Activated CD4-positive, alpha-beta T cell treated with anti-CD3 and anti-CD28 coated beads for 36 hours (primary cell): ENCODE results near the gene GRXCR2. TPM values are rescaled to one million over a fixed set of nuclear protein-coding genes. Genes with fewer than 3 reads are reported as not detected.
"Not testable (repeated sequence)": the region's sequence is repeated elsewhere in the genome, so short reads cannot be mapped to it uniquely, and the experiment has no call there.

Experiments used
- ATAC-seq: fragments of 200-7000 bp; cut with Tn5 transposase; one replicate; pipeline ENCODE4 v1.10.0; 2021; ENCODE audit warnings: mild to moderate bottlenecking, moderate library complexity
- CTCF ChIA-PET: fragments of 350-600 bp; sonication (Branson Sonifier 250); formaldehyde crosslinking; loops from one replicate; lab custom pipeline; 2021; ENCODE audit warnings: antibody characterized with exemption; lab: Charles Lee
- POLR2A ChIA-PET: fragments of 350-600 bp; sonication (Branson Sonifier 250); formaldehyde crosslinking; loops from one replicate; lab custom pipeline; 2021; ENCODE audit warnings: antibody characterized with exemption, inconsistent platforms; lab: Charles Lee
- DNase-seq: peaks from one replicate; pipeline ENCODE4 v3.0.0-alpha.2; 2020
- H3K27ac Mint-ChIP-seq: one replicate; pipeline ENCODE4 v1.8.0; 2021; ENCODE audit warnings: mixed read lengths
- H3K27me3 Mint-ChIP-seq: one replicate; pipeline ENCODE4 v1.8.0; 2021; ENCODE audit warnings: mixed read lengths
- H3K36me3 Mint-ChIP-seq: one replicate; pipeline ENCODE4 v1.8.0; 2021; ENCODE audit warnings: low read depth, mixed read lengths
- H3K4me1 Mint-ChIP-seq: one replicate; pipeline ENCODE4 v1.8.0; 2021; ENCODE audit warnings: mixed read lengths
- H3K4me3 Mint-ChIP-seq: one replicate; pipeline ENCODE4 v1.8.0; 2021; ENCODE audit warnings: mild to moderate bottlenecking, moderate library complexity, mixed read lengths
- H3K9me3 Mint-ChIP-seq: one replicate; pipeline ENCODE4 v1.8.0; 2021; ENCODE audit warnings: low read depth, mixed read lengths
- intact Hi-C, 2 experiments: fragments of 100-400 bp; cut with DNase I in 1 of 2; cut with micrococcal nuclease in 1 of 2; formaldehyde crosslinking; loops; one replicate each; pipeline versions ENCODE4 v1.14.2 to v1.15.1; 2022 to 2024; cut with DNase I, micrococcal nuclease
- total RNA-seq, 2 experiments: library from RNA; stranded (reverse); gene quantifications; one replicate each; pipeline ENCODE4 v1.2.3, GENCODE V29; 2021

GRXCR2 gene
- total RNA-seq, 2 experiments from 2014 or later = not detected

GRCh38 chr5:145911164-145911563 is 38.4 kb upstream of the GRXCR2 start:
- CTCF ChIA-PET = no interaction called here
- POLR2A ChIA-PET = no interaction called here
- no peaks in the 10 kb centered on the region for H3K9me3 Mint-ChIP-seq
- DNase-seq (no peak), ATAC-seq (no peak)
- no peaks in the 10 kb centered on the region for H3K36me3 Mint-ChIP-seq
- intact Hi-C loops = no loop called here
- peaks cover 8% of the 10 kb centered on the region for H3K4me1 Mint-ChIP-seq
- H3K4me3 Mint-ChIP-seq = no peak overlapping the region
- peaks cover 15% of the 10 kb centered on the region for H3K27me3 Mint-ChIP-seq
- H3K27ac Mint-ChIP-seq = no peak overlapping the region

DNA sequence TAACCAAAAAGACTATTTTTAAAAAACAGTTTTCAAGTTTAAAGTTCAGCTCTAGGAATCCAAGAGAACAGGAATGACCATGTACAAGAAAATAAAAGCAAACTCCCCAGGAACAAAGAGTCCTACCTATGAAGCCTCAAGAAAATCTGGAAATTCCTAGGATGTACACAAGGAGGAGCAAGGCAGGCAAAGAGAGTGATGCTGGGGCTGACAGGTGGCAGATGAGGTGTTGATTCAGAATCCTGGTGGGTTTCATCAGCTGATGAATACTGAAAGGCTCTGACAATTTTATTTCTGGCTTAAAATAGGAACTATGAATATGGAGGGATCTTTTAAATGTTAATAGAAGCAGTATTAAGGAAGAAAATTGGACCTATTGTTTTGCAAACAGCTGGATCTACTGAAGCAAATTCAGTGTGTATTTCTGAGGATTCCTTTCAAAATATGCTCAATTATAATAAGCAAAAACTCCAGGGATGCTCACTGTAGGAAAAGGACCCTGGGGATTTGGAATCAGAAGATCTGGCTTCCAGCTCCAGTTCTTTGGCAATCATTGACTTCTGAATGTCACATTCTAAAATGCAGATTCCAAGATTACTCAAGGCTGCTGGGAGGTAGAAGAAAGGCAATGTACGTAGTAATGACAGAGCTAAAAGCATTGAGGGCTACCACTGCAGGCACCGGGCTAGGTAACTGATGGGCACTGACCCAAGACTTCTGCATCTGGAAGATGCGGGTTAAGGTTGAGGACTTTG is 35.6 kb upstream of the GRXCR2 start:
- Mint-ChIP-seq H3K27ac (no peak overlapping the region), H3K9me3 (no peaks in the 10 kb centered on the region), H3K4me3 (no peak overlapping the region), H3K36me3 (no peaks in the 10 kb centered on the region), H3K27me3 (peaks cover 20% of the 10 kb centered on the region), H3K4me1 (peaks cover 1% of the 10 kb centered on the region)
- DNase-seq (no peak), ATAC-seq (no peak)
- intact Hi-C loops = no loop called here
- CTCF ChIA-PET = interaction anchor here (0.6 to 2.3 kb wide), 4 partner anchors 8 to 1705 kb away, joined by 3 to 5 read pairs (median 4); no protein-coding TSS in a partner anchor
- POLR2A ChIA-PET = no interaction called here

GRCh38 chr5:145906401-145906800 is 33.6 kb upstream of the GRXCR2 start:
- intact Hi-C loops = no loop called here
- no peak for ATAC-seq
- Mint-ChIP-seq H3K27me3 (peaks cover 24% of the 10 kb centered on the region), H3K4me1 (peaks cover 1% of the 10 kb centered on the region), H3K27ac (no peak overlapping the region), H3K9me3 (no peaks in the 10 kb centered on the region), H3K36me3 (no peaks in the 10 kb centered on the region), H3K4me3 (no peak overlapping the region)
- no peak for DNase-seq
- ChIA-PET POLR2A (no interaction called here), CTCF (interaction anchor here (0.6 kb wide), 1 partner anchor 316 kb away, joined by 3 read pairs; no protein-coding TSS in a partner anchor)

- no peaks in the 10 kb centered on the region for H3K4me1 Mint-ChIP-seq
- ATAC-seq (no peak), DNase-seq (no peak)
- H3K4me3 Mint-ChIP-seq = no peak overlapping the region
- peaks cover 24% of the 10 kb centered on the region for H3K27me3 Mint-ChIP-seq
- H3K9me3 Mint-ChIP-seq = peaks cover 3% of the 10 kb centered on the region
- POLR2A ChIA-PET = no interaction called here
- CTCF ChIA-PET = interaction anchor here (0.7 kb wide), 1 partner anchor 1271 kb away, joined by 3 read pairs; no protein-coding TSS in a partner anchor
- no peak overlapping the region for H3K27ac Mint-ChIP-seq
- H3K36me3 Mint-ChIP-seq = no peaks in the 10 kb centered on the region
- intact Hi-C loops = no loop called here
Observed at GRCh38 chr5:145904743-145905142, 31.9 kb upstream of the GRXCR2 start.

GRCh38 chr5:145903867-145904266 is 31.1 kb upstream of the GRXCR2 start:
- ChIA-PET CTCF (interaction anchor here (0.7 kb wide), 1 partner anchor 893 kb away, joined by 3 read pairs; no protein-coding TSS in a partner anchor), POLR2A (no interaction called here)
- Mint-ChIP-seq H3K9me3 (peaks cover 3% of the 10 kb centered on the region), H3K36me3 (no peaks in the 10 kb centered on the region), H3K27me3 (peaks cover 20% of the 10 kb centered on the region), H3K27ac (no peak overlapping the region), H3K4me3 (no peak overlapping the region), H3K4me1 (no peaks in the 10 kb centered on the region)
- ATAC-seq (no peak), DNase-seq (no peak)
- intact Hi-C loops = no loop called here

DNA sequence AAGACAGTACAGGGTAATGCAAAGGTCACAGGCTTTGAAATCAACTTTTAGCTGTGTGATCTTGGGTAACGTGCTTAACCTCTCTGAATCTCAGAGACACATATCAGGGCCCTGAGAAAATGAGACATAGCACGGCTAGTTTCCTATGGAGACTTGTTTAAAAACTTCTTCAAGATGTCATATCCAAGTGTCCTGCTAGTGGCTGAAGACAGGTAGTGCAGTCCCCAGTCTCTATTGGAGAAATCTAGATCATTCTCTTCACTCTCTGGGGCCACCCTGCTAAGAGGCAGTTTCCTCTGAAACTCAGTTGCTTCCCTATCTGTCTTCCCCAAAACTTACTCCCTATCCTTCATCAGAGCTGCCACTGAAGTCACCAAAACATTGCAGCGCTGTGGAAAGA is 30.3 kb upstream of the GRXCR2 start:
- Mint-ChIP-seq H3K4me1 (no peaks in the 10 kb centered on the region), H3K4me3 (no peak overlapping the region), H3K27me3 (peaks cover 24% of the 10 kb centered on the region), H3K9me3 (peaks cover 3% of the 10 kb centered on the region), H3K36me3 (no peaks in the 10 kb centered on the region), H3K27ac (no peak overlapping the region)
- DNase-seq (no peak), ATAC-seq (peak; percentile 42)
- intact Hi-C loops = no loop called here
- ChIA-PET POLR2A (no interaction called here), CTCF (interaction anchor here (0.6 to 0.7 kb wide), 2 partner anchors 138 to 894 kb away, joined by 3 read pairs; no protein-coding TSS in a partner anchor)

DNA sequence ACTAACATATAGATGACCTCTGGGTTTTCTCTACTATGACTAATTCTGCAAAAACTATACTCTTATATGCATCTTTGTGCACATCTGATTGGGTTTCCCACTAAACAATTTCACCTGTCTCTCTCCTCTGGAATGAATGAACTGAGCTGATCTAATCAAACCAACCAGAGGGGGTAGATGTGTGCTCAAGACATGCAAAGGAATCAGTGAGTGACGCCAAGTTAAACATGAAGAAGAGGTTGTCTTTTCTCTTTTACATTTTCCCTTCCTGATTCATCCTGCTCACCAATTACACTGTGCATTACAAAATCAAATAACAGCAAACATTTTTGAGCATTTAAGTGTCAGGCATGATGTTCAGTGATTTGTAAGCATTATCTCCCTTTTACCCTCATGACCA is 29.6 kb upstream of the GRXCR2 start:
- peaks cover 3% of the 10 kb centered on the region for H3K9me3 Mint-ChIP-seq
- intact Hi-C loops = no loop called here
- no peak overlapping the region for H3K27ac Mint-ChIP-seq
- no peak for ATAC-seq
- H3K4me3 Mint-ChIP-seq = no peak overlapping the region
- peaks cover 24% of the 10 kb centered on the region for H3K27me3 Mint-ChIP-seq
- no peak for DNase-seq
- CTCF ChIA-PET = interaction anchor here (1.4 kb wide), 1 partner anchor 16 kb away, joined by 3 read pairs; no protein-coding TSS in a partner anchor
- POLR2A ChIA-PET = no interaction called here
- no peaks in the 10 kb centered on the region for H3K36me3 Mint-ChIP-seq
- no peaks in the 10 kb centered on the region for H3K4me1 Mint-ChIP-seq

DNA sequence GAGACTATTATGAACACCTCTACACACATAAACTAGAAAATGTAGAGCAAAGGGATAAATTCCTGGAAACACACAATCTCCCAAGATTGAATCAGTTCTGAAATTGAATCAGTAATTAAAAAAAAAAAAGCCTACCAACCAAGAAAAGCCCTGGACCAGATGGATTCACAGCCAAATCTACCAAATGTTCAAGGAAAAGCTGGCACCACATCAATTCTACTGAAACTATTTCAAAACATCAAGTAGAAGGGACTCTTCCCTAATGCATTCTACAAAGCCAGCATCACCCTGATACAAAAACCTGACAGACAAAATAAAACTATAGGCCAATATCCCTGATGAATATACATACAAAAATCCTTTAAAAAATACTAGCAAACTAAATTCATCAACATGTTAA is 25.4 kb upstream of the GRXCR2 start:
- Mint-ChIP-seq H3K4me1 (no peaks in the 10 kb centered on the region), H3K9me3 (peaks cover 7% of the 10 kb centered on the region), H3K27ac (no peak overlapping the region), H3K27me3 (peaks cover 23% of the 10 kb centered on the region), H3K36me3 (no peaks in the 10 kb centered on the region), H3K4me3 (no peak overlapping the region)
- ATAC-seq (no peak), DNase-seq (no peak)
- ChIA-PET POLR2A (no interaction called here), CTCF (no interaction called here)
- intact Hi-C loops = no loop called here

GRCh38 chr5:145891378-145891777 is 18.6 kb upstream of the GRXCR2 start:
- ATAC-seq, intact Hi-C loops, CTCF ChIA-PET, POLR2A ChIA-PET, H3K27ac Mint-ChIP-seq, H3K36me3 Mint-ChIP-seq, DNase-seq, H3K4me1 Mint-ChIP-seq, H3K4me3 Mint-ChIP-seq: not testable (repeated sequence)
- peaks cover 20% of the 10 kb centered on the region for H3K27me3 Mint-ChIP-seq
- H3K9me3 Mint-ChIP-seq = peaks cover 11% of the 10 kb centered on the region

DNA sequence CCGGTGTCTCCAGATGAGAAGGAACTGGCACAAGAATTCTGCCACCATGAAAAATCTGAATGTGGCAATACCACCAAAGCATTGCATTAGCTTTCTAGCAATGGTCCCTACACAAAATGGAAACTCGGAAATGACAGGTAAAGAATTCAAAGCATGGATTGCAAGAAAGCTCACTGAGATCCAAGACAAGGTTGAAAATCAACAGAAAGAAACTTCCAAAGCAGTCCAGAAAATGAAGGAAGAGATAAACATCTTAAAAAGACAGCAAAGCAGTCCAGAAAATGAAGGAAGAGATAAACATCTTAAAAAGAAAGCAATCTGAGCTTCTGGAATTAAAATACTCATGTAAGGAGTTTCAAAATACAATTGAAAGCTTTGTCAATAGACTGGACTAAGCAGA is 16.8 kb upstream of the GRXCR2 start:
- H3K36me3 Mint-ChIP-seq = no peaks in the 10 kb centered on the region
- H3K27me3 Mint-ChIP-seq = peaks cover 16% of the 10 kb centered on the region
- ChIA-PET CTCF (no interaction called here), POLR2A (no interaction called here)
- DNase-seq (no peak), ATAC-seq (no peak)
- no peak overlapping the region for H3K27ac Mint-ChIP-seq
- intact Hi-C loops = no loop called here
- peaks cover 7% of the 10 kb centered on the region for H3K9me3 Mint-ChIP-seq
- H3K4me1 Mint-ChIP-seq = no peaks in the 10 kb centered on the region
- no peak overlapping the region for H3K4me3 Mint-ChIP-seq

GRCh38 chr5:145887976-145888574 is 15.3 kb upstream of the GRXCR2 start:
- peaks cover 7% of the 10 kb centered on the region for H3K9me3 Mint-ChIP-seq
- H3K36me3 Mint-ChIP-seq = no peaks in the 10 kb centered on the region
- no peak overlapping the region for H3K4me3 Mint-ChIP-seq
- H3K4me1 Mint-ChIP-seq = no peaks in the 10 kb centered on the region
- POLR2A ChIA-PET = no interaction called here
- DNase-seq (peak; percentile 10), ATAC-seq (peak; percentile 33)
- peaks cover 13% of the 10 kb centered on the region for H3K27me3 Mint-ChIP-seq
- CTCF ChIA-PET = interaction anchor here (1.1 kb wide), 1 partner anchor 1684 kb away, joined by 3 read pairs; no protein-coding TSS in a partner anchor
- intact Hi-C loops = no loop called here
- H3K27ac Mint-ChIP-seq = no peak overlapping the region

- DNase-seq (no peak), ATAC-seq (no peak)
- intact Hi-C loops = no loop called here
- Mint-ChIP-seq H3K27me3 (peaks cover 11% of the 10 kb centered on the region), H3K4me1 (no peaks in the 10 kb centered on the region), H3K9me3 (peaks cover 7% of the 10 kb centered on the region), H3K36me3 (no peaks in the 10 kb centered on the region), H3K27ac (no peak overlapping the region), H3K4me3 (no peak overlapping the region)
- CTCF ChIA-PET = interaction anchor here (0.7 to 1.3 kb wide), 2 partner anchors 15 to 46 kb away, joined by 3 read pairs; no protein-coding TSS in a partner anchor
- POLR2A ChIA-PET = no interaction called here
Observed at GRCh38 chr5:145887217-145887616, 14.4 kb upstream of the GRXCR2 start.
